Bone marrow (tissue), 2 donors: Measurements from ENCODE around the gene TMEM229B.

ENCODE experiments used
- DNase-seq, 2 donors: peaks; one replicate each; lab custom pipeline; 2025; lab: John Stamatoyannopoulos, UW

The TMEM229B gene

GRCh38 chr14:67423424-67423823 is 65.1 kb downstream of the TMEM229B start:
- peak in 1 of 2 donors; percentile 32 for DNase-seq

GRCh38 chr14:67421356-67422224 is 66.9 kb downstream of the TMEM229B start:
- no peak for DNase-seq
